Retinal pigment epithelial cell (primary cell): Measurements from ENCODE around the gene ACP3.
"Not testable (repeated sequence)": the region's sequence is repeated elsewhere in the genome, so short reads cannot be mapped to it uniquely, and the experiment has no call there.

Experiments
- DNase-seq: peaks from one replicate; pipeline ENCODE4 v3.0.0-alpha.2; 2010; ENCODE audit warnings: low read depth
- H3K4me3 ChIP-seq: 2 replicates; pipeline ENCODE4 v1.5.1; 2011; ENCODE audit warnings: mild to moderate bottlenecking, low read length, control low read depth, moderate library complexity
- CTCF ChIP-seq: conservative IDR thresholded peaks from 2 replicates; pipeline ENCODE4 v1.5.1; 2011; ENCODE audit warnings: low read depth, low read length, control low read depth, inconsistent platforms

ACP3 gene

GRCh38 chr3:132356568-132356967 is 39.4 kb downstream of the ACP3 start:
- DNase-seq: no peak
- TF ChIP-seq CTCF: no peak
- no peak overlapping the region for H3K4me3 ChIP-seq

GRCh38 chr3:132360717-132361116 is 43.5 kb downstream of the ACP3 start:
- no peak overlapping the region for H3K4me3 ChIP-seq
- no peak for DNase-seq
- TF ChIP-seq CTCF: no peak

GRCh38 chr3:132362329-132362728 is 45.1 kb downstream of the ACP3 start:
- no peak for TF ChIP-seq CTCF
- no peak overlapping the region for H3K4me3 ChIP-seq

DNA sequence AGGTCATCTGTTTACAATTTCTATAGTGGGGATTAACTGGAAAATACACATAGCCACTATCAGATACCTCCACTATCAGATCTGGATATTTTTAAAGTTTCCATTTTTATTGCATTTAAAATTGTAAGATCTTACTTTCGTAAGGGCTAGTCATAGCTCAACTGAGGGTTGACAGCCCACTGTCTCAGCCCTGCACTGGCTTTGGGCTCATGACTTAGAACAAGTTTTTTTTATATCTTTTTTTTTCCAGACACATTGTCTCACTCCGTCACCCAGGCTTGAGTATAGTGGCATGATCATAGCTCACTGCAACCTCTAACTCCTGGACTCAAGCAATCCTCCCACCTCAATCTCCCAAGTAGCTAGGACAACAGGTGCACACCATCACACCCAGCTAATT is 51.3 kb downstream of the ACP3 start:
- no peak for TF ChIP-seq CTCF
- no peak overlapping the region for H3K4me3 ChIP-seq
- DNase-seq: no peak

More at GRCh38 chr3:132362329-132362728, 45.1 kb downstream of the ACP3 start:
- no peak for DNase-seq

DNA sequence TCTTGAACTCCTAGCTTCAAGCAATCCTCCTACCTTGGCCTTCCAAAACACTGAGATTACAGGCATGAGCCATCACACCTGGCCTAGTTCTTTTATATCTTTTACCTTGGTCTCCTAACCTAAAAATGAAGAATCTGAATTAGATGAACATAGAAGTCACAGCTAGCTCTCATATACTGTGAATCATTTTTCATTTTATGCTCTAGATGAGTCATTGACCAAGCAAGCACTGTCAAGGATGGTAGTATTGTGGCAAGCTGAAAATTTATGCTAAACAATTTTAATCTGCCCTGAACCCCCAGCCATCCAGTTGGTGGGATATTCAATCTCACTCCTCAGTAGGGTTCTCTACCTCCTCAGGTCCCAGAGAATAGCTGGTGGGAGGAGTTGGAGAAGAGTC is 51.8 kb downstream of the ACP3 start:
- no peak for DNase-seq
- H3K4me3 ChIP-seq: no peak overlapping the region
- TF ChIP-seq CTCF: no peak

DNA sequence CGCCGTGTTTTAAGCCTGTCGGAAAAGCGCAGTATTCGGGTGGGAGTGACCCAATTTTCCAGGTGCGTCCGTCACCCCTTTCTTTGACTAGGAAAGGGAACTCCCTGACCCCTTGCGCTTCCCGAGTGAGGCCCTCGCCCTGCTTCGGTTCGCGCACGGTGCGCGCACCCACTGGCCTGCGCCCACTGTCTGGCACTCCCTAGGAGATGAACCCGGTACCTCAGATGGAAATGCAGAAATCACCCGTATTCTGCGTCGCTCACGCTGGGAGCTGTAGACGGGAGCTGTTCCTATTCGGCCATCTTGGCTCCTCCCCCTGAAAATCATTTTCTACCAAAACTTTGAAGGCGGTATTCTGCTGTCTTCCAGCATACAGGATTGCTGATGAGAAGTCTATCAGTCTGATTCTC is 59.7 kb downstream of the ACP3 start:
- not testable (repeated sequence) for H3K4me3 ChIP-seq, DNase-seq

- H3K4me3 ChIP-seq: no peak overlapping the region
- DNase-seq: no peak
- TF ChIP-seq CTCF: no peak
These were observed 61.0 kb downstream of the ACP3 start for GRCh38 chr3:132378048-132378762.

DNA sequence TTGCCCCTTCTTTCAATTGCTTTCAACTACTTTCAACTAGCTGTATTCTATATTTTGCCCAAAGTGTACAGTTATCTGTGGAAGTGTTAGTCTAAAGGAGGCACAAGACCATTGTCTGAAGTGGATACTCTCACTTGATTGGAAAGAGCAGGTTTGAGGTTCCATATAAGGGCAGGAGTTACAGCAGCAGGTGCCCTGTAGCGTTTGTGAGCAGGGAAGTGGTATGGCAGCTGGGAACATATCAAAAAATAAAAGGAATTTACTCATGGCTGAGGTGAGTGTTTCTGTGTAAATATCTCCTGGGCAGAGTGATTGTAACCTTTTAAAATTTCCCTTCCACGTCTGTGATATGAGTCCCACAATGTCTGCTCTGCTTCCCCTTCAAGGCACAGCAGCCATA is 61.6 kb downstream of the ACP3 start:
- no peak for DNase-seq
- TF ChIP-seq CTCF: no peak
- H3K4me3 ChIP-seq: no peak overlapping the region
